Activated B cell treated with CpG ODN at 0.5 μM for 24 hours (primary cell): ENCODE data around the gene CAPN8. TPM values are rescaled to one million over a fixed set of nuclear protein-coding genes. Genes with fewer than 3 reads are reported as not detected.

Source experiments
- ATAC-seq: fragments of 200-7000 bp; cut with Tn5 transposase; one replicate; pipeline ENCODE4 v1.10.0; 2021; ENCODE audit warnings: low read depth, mild to moderate bottlenecking, moderate library complexity
- CTCF ChIA-PET: fragments of 350-600 bp; sonication (Branson Sonifier 250); formaldehyde crosslinking; loops from one replicate; lab custom pipeline; 2021; ENCODE audit warnings: antibody characterized with exemption; lab: Charles Lee
- POLR2A ChIA-PET: fragments of 350-600 bp; sonication (Branson Sonifier 250); formaldehyde crosslinking; loops from one replicate; lab custom pipeline; 2021; ENCODE audit warnings: antibody characterized with exemption; lab: Charles Lee
- DNase-seq: peaks from one replicate; pipeline ENCODE4 v3.0.0; 2022
- H3K27ac Mint-ChIP-seq: one replicate; pipeline ENCODE4 v1.8.0; 2020; ENCODE audit warnings: mixed read lengths
- H3K27me3 Mint-ChIP-seq: one replicate; pipeline ENCODE4 v1.8.0; 2021; ENCODE audit warnings: mixed read lengths
- H3K36me3 Mint-ChIP-seq: one replicate; pipeline ENCODE4 v1.8.0; 2021; ENCODE audit warnings: low read depth, mixed read lengths
- H3K4me1 Mint-ChIP-seq: one replicate; pipeline ENCODE4 v1.8.0; 2021; ENCODE audit warnings: mixed read lengths
- H3K4me3 Mint-ChIP-seq: one replicate; pipeline ENCODE4 v1.8.0; 2020; ENCODE audit warnings: mild to moderate bottlenecking, mixed read lengths
- H3K9me3 Mint-ChIP-seq: one replicate; pipeline ENCODE4 v1.8.0; 2020; ENCODE audit warnings: mixed read lengths
- intact Hi-C: fragments of 100-400 bp; cut with micrococcal nuclease; formaldehyde crosslinking; loops from one replicate; pipeline ENCODE4 v1.15.1; 2024
- total RNA-seq: library from RNA; stranded (reverse); gene quantifications from 2 replicates; pipeline ENCODE4 v1.2.3, GENCODE V29; 2022
- TF ChIP-seq, protein P1 (sequence below): fragments of 200-600 bp; IDR thresholded peaks from one replicate; pipeline ENCODE4 v1.8.0; 2022; ENCODE audit warnings: antibody characterized with exemption, mild to moderate bottlenecking

The CAPN8 gene
- total RNA-seq, 1 donor from 2014 or later: not detected

DNA sequence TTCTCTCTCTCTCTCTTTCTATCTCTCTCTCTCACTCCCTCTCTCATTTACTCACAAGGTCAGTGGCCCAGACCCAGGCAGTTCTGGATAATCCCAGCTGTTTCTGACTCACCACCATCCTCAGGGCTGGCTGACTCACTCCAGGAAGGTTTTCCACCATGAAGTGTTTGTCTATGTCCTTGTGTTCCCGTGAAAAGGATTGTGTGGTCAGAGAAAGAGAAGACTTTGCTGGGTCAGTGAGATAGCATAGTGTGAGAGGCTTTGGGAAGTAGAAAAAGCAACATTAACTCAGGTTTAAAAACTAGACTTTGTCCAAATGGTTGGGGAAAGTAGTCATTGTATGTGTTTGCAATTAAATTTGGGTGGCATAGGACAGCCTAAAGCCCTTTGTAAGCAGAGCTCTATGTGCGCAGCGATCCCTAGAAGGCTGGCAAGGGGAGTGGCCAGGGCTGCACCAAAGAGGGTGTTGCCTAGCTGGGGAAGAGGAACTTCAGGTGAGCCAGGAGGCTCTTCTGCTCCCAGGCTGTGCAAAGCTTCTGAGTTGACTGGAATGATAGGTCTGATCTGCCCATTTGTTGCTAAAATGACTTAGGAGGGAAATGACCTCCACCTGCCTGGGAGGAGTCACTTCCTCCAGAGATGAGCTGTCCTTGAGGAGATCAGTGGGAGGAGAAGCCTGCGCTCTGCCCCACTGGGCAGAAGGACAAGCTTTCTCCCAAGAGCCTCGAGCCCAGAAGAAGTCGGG lies 41.9 kb upstream of the CAPN8 start:
- H3K36me3 Mint-ChIP-seq: no peaks in the 10 kb centered on the region
- POLR2A ChIA-PET: no interaction called here
- H3K9me3 Mint-ChIP-seq: no peaks in the 10 kb centered on the region
- no peak for DNase-seq
- H3K27ac Mint-ChIP-seq: no peak overlapping the region
- CTCF ChIA-PET: interaction anchor here (3.2 kb wide), 1 partner anchor 42 kb away, joined by 12 read pairs; no protein-coding TSS in a partner anchor
- peaks cover 7% of the 10 kb centered on the region for H3K4me1 Mint-ChIP-seq
- H3K4me3 Mint-ChIP-seq: no peak overlapping the region
- intact Hi-C loops: no loop called here
- TF ChIP-seq, protein P1, sequence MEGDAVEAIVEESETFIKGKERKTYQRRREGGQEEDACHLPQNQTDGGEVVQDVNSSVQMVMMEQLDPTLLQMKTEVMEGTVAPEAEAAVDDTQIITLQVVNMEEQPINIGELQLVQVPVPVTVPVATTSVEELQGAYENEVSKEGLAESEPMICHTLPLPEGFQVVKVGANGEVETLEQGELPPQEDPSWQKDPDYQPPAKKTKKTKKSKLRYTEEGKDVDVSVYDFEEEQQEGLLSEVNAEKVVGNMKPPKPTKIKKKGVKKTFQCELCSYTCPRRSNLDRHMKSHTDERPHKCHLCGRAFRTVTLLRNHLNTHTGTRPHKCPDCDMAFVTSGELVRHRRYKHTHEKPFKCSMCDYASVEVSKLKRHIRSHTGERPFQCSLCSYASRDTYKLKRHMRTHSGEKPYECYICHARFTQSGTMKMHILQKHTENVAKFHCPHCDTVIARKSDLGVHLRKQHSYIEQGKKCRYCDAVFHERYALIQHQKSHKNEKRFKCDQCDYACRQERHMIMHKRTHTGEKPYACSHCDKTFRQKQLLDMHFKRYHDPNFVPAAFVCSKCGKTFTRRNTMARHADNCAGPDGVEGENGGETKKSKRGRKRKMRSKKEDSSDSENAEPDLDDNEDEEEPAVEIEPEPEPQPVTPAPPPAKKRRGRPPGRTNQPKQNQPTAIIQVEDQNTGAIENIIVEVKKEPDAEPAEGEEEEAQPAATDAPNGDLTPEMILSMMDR: no peak
- peaks cover 8% of the 10 kb centered on the region for H3K27me3 Mint-ChIP-seq
- no peak for ATAC-seq

DNA sequence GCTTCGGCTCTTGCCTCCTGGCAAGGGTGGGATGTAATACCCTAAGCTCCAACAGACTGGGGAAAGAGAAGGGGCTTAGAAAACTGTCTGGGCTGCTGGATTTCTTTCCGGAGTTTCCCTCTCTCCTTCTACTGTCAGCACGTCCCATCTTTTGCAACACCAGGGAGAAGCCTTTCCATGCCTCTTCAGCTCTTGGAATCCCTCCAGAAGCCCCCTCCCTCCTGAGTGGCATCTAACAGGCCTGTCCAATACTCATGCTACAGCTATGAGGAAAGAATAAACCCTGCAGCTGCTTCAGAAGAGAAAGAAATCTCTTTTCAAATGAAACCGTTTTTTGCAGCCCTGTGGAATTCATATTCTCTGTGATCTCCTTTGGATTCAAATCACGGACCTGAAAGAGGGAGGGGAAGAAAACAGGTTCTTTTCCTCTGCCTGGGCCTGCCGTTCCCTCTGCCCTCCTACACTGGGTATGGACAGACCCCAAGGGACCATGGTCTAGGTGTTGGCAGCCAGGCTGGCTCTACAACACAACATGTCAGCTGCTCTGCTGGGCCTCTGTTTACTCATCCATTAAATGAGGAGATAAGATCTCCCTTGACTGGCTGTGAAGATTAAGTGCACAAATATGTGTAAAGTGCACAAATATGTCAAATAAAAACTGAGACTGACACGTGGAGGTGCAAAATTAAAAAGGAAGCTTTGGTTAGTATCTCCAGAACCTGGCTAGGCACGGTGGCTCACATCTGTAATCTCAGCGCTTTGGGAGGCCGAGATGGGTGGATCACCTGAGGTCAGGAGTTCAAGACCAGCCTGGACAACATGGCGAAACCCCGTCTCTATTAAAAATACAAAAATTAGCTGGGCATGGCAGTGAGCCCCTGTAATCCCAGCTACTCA lies 40.8 kb upstream of the CAPN8 start:
- POLR2A ChIA-PET: no interaction called here
- intact Hi-C loops: no loop called here
- CTCF ChIA-PET: interaction anchor here (0.6 to 3.2 kb wide), 4 partner anchors 10 to 43 kb away, joined by 3 to 12 read pairs (median 4); no protein-coding TSS in a partner anchor
- Mint-ChIP-seq H3K9me3 (no peaks in the 10 kb centered on the region), H3K27ac (no peak overlapping the region), H3K4me3 (no peak overlapping the region), H3K27me3 (peaks cover 12% of the 10 kb centered on the region), H3K36me3 (no peaks in the 10 kb centered on the region), H3K4me1 (peaks cover 4% of the 10 kb centered on the region)
- ATAC-seq: no peak
- TF ChIP-seq, protein P1: no peak
- no peak for DNase-seq

DNA sequence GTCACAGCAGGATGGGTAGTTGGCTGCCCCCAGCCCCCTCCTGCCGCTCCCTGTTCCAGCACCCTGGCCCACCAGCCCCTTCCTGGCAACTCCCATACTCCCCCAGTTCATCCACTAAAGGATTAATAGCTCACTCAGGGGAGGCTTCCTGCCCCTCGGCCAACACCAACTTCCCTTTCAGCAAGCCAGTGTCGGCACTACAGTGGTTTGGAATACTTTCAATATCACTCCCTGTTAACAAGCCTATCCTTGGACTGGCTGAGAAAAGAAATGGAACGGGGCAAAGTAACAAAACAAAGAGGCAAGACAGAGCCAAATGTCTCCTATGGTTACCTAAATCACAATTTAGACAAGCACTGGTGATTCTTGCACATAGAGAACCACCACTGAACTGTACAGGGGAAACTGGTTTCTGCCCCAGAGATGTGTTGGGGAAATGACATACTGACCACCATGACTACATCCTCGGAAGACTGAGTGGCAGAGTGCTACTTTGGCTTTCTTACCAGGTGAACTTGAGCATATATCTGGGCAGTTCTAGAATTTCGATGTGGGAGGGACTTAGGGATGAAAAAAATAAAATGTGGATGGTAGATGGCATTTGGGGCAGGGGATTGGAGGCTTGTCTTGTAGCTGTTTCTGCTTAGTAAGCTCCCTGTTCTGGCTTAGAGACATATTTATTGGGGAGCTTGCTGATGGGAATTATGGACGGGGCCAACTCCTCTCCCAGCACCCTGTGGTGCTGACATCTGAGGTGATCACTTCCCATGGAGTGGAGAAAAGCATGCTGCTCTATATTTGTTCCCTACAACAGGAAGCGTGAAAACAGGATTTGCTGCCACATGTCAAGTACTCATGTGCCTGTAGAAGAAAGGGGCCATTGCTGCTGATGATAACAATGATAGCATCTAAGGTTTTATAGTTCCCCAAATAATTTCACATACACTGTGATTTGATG lies 39.7 kb upstream of the CAPN8 start:
- H3K27ac Mint-ChIP-seq: no peak overlapping the region
- peaks cover 2% of the 10 kb centered on the region for H3K4me1 Mint-ChIP-seq
- no peak for DNase-seq
- POLR2A ChIA-PET: no interaction called here
- intact Hi-C loops: no loop called here
- peaks cover 13% of the 10 kb centered on the region for H3K27me3 Mint-ChIP-seq
- no peak for ATAC-seq
- TF ChIP-seq, protein P1: no peak
- H3K9me3 Mint-ChIP-seq: no peaks in the 10 kb centered on the region
- no peaks in the 10 kb centered on the region for H3K36me3 Mint-ChIP-seq
- CTCF ChIA-PET: interaction anchor here (0.6 to 3.2 kb wide), 4 partner anchors 9 to 44 kb away, joined by 3 to 12 read pairs (median 4); no protein-coding TSS in a partner anchor
- H3K4me3 Mint-ChIP-seq: no peak overlapping the region

- TF ChIP-seq, protein P1: no peak
- Mint-ChIP-seq H3K27me3 (peaks cover 13% of the 10 kb centered on the region), H3K4me1 (peaks cover 2% of the 10 kb centered on the region), H3K36me3 (no peaks in the 10 kb centered on the region), H3K4me3 (no peak overlapping the region), H3K27ac (no peak overlapping the region), H3K9me3 (no peaks in the 10 kb centered on the region)
- POLR2A ChIA-PET: no interaction called here
- intact Hi-C loops: no loop called here
- DNase-seq: no peak
- CTCF ChIA-PET: interaction anchor here (1.9 kb wide), 1 partner anchor 46 kb away, joined by 9 read pairs; no protein-coding TSS in a partner anchor
- no peak for ATAC-seq
Measured at GRCh38 chr1:223703668-223704013, 38.1 kb upstream of the CAPN8 start.
